Superior temporal gyrus (tissue), 1 donor: ENCODE measurements around the gene EFNA5.

Experiments
- DNase-seq: peaks from one replicate; pipeline ENCODE4 v3.0.0-alpha.2; 2016; ENCODE audit errors: extremely low spot score

EFNA5 gene

GRCh38 chr5:107486489-107486888 is 184.2 kb downstream of the EFNA5 start:
- no peak for DNase-seq

DNA sequence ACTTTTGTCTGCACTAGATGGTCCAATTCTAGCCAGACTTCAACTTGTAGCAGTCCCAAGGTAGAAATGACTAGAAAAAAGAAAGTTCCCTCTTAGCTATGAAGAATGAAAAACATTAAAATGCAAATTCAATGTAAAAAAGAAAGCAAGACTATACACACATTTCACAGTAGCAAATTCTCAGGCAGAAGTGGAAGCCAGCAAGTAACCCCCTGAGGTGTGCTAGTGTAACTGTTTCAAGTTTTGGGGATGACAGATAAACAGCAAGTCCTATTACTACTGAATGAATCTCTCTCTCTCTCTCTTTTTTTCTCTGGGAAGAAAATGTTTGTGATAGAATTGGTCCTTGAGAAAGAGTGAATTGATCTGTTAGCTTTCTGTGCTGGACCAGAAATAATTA is 185.6 kb downstream of the EFNA5 start:
- no peak for DNase-seq

GRCh38 chr5:107484281-107484680 is 186.5 kb downstream of the EFNA5 start:
- DNase-seq = no peak

DNA sequence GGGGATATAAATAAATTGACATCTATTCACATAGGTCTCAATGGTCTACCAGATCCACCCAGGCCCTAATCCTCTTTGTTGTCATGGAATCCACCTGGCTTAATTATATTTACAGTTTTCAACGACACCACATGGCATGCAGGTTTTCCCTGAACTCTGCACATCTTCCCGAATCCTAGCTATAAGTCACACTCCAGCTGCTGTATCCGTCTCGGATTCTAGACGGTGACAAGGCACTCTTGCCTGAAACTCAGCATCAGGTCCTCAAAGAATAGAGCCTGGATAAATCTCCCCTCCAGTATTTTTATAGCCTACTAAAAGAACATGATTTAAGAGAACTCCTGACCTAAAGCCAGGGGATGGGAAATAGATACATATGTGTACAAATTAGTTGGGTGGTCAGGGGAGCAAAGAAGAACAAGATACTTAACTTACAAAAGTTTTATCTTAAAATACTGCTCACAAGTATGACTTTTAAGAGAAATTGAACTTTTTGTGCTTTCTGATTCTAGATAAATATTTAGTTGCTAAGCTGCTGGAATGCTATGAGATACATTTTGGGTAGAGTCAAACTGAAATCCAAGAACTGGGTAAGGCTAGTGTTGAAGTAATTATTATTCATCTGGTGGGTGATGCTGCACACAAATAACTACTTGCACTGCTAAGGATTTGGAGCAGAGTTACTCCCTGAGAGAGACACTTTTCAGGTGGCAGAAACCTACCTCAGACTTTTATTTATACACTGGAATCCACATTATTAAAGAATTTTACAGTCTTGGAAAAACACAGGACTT is 187.3 kb downstream of the EFNA5 start:
- DNase-seq = no peak

- DNase-seq = no peak
Measured at GRCh38 chr5:107478068-107478641, 192.6 kb downstream of the EFNA5 start.

DNA sequence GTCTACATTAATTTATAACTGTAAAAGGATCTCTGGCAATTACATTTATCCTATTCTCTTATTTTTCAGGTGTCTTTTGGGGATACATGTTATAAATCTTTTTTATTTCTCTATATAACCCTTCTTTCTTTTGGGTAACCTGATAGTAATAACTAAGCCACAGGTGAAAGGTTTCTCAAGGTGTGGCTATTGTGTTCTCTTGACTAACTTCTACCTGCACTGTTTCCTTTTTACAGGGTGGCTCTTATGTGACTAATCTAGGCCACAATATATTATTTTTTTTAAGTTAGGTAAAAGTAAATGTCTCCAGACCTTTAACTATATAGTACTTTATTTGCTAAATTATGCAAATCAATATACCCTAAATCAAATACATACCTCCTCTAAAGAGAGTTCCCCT is 193.2 kb downstream of the EFNA5 start:
- DNase-seq = no peak

DNA sequence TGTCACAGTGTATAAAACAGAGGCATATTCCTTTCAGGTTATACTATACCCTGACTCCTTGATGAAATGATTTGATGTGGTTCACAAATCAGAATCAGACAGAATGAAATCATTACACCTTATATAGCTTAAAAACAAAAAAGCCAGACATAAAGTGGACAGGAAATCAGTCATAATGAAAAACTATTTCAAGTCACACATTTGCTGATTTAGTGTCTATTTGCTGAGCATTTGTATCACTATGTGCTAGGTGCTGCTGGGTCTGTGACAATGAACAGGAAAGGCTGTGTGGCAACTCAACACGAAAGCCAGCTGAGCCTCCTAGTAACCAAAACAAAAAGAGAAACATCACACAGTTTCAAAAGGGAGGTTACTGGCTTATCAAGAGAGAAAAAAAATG is 194.0 kb downstream of the EFNA5 start:
- DNase-seq = no peak

- DNase-seq = no peak
Measured at GRCh38 chr5:107474716-107475489, 195.8 kb downstream of the EFNA5 start.

DNA sequence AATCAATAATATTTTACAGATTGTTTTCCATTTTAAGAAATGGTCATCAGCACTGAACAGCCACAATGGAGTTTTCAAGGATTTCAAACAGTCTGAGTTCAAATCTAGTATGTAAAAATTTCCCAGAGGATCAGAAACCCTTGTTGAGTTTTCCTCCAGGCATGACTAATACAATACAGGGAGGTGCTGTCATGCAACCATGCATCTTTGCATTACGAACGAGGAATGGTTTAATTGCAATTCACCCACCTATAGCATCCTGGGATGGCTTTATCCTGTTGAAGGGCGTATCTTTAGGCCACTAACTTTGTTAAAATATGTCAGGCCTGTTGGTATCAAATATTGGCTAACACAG is 196.4 kb downstream of the EFNA5 start:
- DNase-seq = no peak

GRCh38 chr5:107472620-107473064 is 198.1 kb downstream of the EFNA5 start:
- no peak for DNase-seq

- DNase-seq = no peak
Measured at GRCh38 chr5:107470295-107470582, 200.5 kb downstream of the EFNA5 start.

GRCh38 chr5:107469485-107470294 is 201.0 kb downstream of the EFNA5 start:
- no peak for DNase-seq

- DNase-seq = no peak
Measured at GRCh38 chr5:107469064-107469463, 201.7 kb downstream of the EFNA5 start.

GRCh38 chr5:107468276-107468675 is 202.5 kb downstream of the EFNA5 start:
- no peak for DNase-seq

GRCh38 chr5:107467137-107467932 is 203.4 kb downstream of the EFNA5 start:
- DNase-seq = no peak

DNA sequence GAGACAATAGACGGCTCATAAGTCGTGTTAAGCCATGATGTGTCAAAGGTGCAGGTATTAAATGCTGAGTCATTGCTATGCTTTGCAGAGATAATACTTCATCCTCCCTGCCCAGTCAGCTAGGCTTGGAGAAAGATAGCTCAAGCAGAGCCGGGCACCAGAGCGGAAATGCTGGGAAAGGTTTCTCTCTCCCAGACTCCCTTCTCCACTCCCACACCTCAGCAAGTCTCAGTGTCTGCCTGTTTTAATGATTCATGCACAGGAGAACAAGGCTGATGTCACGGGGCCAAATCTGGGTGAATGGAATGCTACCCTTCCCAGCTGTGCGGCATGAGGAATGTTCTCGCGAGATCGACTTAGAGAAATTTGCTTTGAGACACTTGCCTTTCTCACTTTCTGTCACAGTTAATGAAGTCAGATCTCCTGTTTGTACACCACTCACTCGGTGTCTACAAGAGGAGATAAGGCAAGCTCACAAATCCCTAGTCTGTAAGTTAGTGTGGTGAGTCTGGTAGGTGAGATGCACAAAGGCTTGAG is 204.4 kb downstream of the EFNA5 start:
- no peak for DNase-seq

DNA sequence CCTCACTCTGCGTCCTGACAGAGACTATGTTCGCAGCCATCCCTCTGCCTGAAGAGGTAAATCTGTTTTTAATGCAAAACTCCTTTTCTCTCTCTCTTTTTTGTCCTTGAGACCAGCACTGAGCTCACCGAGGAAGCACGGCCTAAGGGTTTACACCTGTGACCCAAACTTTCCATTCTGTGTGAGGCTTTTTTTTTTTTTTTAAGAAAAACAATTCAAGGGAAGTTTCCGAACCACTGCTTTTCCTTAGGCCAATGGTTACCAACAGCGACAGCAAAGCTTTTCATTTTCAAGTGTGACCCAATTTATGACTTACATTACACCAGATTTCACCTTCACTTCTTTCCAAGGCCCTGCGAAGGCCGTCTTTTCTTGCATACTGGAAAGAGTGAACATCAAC is 205.9 kb downstream of the EFNA5 start:
- no peak for DNase-seq

DNA sequence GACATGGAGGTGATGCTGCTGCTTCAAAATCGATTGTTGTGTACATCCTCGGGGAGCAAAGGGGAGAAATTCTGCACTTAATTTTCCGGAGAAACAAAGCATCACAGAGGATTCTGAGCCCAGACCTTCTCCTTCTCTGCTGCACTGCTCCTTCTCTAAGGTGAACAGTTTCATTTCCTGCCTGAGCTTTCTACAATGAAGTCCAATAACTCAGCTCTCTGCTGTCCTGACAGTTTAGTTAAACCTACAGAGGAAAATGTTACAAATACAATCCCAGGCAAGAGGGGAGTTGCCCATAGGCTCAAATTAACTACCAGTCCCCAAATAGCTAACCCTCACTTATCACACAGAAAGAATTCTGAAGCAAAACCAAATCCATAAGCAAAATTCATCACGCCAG is 206.3 kb downstream of the EFNA5 start:
- no peak for DNase-seq

DNA sequence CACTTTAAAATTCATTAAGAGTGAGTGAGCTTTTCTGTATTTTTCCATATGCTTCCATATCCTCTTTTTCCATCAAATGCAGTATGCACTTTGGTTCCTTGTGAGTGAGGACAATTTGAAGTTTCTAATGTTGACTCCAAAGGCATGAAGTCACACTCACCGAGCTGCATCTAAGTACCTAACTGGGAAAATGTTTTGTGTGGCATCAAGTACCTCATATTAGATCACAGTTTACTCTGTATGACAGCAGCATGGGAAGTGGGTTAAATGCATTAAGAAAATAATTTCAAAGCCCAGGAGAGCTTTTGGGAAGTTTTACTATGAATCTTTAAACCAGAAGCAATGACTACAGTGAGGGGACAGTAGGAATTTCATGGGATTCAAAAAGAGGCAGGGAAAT is 207.0 kb downstream of the EFNA5 start:
- DNase-seq = no peak

DNA sequence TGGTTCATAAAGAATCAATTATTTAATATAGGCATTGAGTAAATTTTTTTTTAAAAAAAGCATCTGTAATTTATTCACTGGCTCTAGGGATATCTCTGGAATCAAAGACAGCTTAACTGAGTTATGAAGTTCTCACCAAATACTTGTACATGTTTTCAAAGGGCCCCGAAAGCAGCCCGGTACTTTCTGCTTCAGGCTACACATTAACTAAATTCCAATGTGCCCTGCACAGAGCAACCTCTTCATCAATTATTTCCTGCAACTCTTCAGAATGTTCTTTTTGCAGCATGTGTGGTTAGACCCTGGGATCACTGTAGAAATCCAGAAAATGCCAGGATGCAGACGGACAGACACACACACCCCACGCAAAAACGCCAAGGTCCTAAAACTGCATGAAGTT is 209.0 kb downstream of the EFNA5 start:
- no peak for DNase-seq

DNA sequence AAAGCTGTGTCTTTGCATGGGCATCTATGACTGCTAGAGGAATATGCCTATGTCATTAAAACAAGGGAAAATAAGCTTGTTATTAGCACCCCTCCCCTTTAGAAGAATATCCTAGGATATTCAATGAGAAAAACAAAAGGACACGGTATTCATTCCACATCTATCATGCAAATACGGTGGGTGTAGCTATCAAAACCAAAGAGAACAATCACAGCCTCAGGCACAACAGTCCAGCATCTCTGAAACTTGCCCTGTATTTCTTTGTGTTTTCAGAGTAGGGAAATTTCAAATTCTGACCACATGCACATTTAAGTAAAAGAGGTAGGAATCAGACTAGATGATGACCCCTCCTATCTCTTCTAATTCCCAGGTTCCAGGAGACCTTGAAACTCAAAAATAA is 209.9 kb downstream of the EFNA5 start:
- DNase-seq = no peak
